ENCODE results near the gene TMEM202. TPM values are rescaled to one million over a fixed set of nuclear protein-coding genes. Genes with fewer than 3 reads are reported as not detected.

The TMEM202 gene
- total and polyA plus RNA-seq, 10 of the 15 experiments (the other 5 are each of a cell fraction or from before 2014, with no cell fraction given): not detected

DNA sequence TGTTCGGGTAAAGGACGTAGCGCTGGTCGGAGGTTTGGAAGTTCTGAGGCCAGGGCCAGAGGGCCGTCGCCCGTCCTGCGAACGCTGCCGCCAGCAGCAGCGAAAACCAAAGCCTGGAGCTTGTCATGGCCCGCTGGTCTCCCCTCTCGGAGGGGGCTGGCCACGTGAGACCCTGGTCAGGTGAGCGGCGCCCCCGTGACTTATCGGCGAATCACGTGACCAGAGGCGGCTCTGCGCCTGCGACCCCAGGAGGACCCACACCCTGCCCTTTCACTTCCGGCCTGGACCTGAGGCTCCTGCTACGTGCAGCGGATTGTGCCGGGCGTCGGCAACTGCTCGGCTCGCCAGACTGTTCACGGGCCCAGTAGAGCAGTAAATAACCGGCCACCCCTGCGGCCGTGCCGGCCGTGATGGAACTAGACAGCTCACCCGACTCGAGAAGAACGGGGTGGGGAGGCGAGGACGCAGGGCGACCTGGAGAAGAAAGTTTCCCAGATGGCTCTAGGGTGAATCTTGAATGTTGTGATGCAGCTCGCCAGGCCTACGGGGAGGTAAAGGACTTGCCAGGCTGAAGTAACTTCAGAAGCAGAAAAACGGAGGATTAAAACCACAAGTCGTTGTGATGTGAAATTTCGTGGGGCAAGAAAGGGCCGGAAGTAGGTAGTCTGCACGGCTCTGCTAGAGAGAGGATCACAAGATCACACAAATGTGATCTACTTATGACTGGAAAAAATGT lies 22.1 kb upstream of the TMEM202 start, which contains the start of gene HEXA (continued):
- TF ChIP-seq, protein P1, sequence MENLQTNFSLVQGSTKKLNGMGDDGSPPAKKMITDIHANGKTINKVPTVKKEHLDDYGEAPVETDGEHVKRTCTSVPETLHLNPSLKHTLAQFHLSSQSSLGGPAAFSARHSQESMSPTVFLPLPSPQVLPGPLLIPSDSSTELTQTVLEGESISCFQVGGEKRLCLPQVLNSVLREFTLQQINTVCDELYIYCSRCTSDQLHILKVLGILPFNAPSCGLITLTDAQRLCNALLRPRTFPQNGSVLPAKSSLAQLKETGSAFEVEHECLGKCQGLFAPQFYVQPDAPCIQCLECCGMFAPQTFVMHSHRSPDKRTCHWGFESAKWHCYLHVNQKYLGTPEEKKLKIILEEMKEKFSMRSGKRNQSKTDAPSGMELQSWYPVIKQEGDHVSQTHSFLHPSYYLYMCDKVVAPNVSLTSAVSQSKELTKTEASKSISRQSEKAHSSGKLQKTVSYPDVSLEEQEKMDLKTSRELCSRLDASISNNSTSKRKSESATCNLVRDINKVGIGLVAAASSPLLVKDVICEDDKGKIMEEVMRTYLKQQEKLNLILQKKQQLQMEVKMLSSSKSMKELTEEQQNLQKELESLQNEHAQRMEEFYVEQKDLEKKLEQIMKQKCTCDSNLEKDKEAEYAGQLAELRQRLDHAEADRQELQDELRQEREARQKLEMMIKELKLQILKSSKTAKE (IDR thresholded peaks at IDR 0.05; ENCODE audit: low read depth, poor library complexity, severe bottlenecking): peak; percentile 44
- no peak for TF ChIP-seq SUZ12 (IDR thresholded peaks at IDR 0.05; ENCODE audit: unreplicated experiment)
- peak; percentile 61; the same call in 1 of the 2 replicates for TF ChIP-seq BCL11A (IDR thresholded peaks at IDR 0.05; ENCODE audit: low read depth, low read length)
- peak; percentile 92 to 98 for TF ChIP-seq BHLHE40 (IDR thresholded peaks at IDR 0.05; ENCODE audit: borderline replicate concordance in 1 of 2, low read depth in 2 of 2, low read length in 1 of 2)
- no peak for TF ChIP-seq SUPT20H (IDR thresholded peaks at IDR 0.05; ENCODE audit: borderline replicate concordance, control insufficient read depth, low read depth, low read length)
- TF ChIP-seq, protein P2, sequence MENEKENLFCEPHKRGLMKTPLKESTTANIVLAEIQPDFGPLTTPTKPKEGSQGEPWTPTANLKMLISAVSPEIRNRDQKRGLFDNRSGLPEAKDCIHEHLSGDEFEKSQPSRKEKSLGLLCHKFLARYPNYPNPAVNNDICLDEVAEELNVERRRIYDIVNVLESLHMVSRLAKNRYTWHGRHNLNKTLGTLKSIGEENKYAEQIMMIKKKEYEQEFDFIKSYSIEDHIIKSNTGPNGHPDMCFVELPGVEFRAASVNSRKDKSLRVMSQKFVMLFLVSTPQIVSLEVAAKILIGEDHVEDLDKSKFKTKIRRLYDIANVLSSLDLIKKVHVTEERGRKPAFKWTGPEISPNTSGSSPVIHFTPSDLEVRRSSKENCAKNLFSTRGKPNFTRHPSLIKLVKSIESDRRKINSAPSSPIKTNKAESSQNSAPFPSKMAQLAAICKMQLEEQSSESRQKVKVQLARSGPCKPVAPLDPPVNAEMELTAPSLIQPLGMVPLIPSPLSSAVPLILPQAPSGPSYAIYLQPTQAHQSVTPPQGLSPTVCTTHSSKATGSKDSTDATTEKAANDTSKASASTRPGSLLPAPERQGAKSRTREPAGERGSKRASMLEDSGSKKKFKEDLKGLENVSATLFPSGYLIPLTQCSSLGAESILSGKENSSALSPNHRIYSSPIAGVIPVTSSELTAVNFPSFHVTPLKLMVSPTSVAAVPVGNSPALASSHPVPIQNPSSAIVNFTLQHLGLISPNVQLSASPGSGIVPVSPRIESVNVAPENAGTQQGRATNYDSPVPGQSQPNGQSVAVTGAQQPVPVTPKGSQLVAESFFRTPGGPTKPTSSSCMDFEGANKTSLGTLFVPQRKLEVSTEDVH (IDR thresholded peaks at IDR 0.05; ENCODE audit: low read depth, partially characterized antibody): no peak
- TF ChIP-seq NR2C1 (IDR thresholded peaks at IDR 0.05): peak; percentile 89
- peak; percentile 88 for TF ChIP-seq YY1 (IDR thresholded peaks at IDR 0.05; ENCODE audit: low read depth, low read length)
- no peak for TF ChIP-seq NFXL1 (IDR thresholded peaks at IDR 0.05; ENCODE audit: borderline replicate concordance)
- TF ChIP-seq, protein P3, sequence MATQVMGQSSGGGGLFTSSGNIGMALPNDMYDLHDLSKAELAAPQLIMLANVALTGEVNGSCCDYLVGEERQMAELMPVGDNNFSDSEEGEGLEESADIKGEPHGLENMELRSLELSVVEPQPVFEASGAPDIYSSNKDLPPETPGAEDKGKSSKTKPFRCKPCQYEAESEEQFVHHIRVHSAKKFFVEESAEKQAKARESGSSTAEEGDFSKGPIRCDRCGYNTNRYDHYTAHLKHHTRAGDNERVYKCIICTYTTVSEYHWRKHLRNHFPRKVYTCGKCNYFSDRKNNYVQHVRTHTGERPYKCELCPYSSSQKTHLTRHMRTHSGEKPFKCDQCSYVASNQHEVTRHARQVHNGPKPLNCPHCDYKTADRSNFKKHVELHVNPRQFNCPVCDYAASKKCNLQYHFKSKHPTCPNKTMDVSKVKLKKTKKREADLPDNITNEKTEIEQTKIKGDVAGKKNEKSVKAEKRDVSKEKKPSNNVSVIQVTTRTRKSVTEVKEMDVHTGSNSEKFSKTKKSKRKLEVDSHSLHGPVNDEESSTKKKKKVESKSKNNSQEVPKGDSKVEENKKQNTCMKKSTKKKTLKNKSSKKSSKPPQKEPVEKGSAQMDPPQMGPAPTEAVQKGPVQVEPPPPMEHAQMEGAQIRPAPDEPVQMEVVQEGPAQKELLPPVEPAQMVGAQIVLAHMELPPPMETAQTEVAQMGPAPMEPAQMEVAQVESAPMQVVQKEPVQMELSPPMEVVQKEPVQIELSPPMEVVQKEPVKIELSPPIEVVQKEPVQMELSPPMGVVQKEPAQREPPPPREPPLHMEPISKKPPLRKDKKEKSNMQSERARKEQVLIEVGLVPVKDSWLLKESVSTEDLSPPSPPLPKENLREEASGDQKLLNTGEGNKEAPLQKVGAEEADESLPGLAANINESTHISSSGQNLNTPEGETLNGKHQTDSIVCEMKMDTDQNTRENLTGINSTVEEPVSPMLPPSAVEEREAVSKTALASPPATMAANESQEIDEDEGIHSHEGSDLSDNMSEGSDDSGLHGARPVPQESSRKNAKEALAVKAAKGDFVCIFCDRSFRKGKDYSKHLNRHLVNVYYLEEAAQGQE (IDR thresholded peaks at IDR 0.05; ENCODE audit: low read depth, low read length): 0 out of 2 replicates have a peak, but pooled peaks have one; percentile 42
- TF ChIP-seq SPI1 (IDR thresholded peaks at IDR 0.05; ENCODE audit: borderline replicate concordance, insufficient read depth, low read depth, low read length): peak; percentile 46; the same call in 1 of the 2 replicates
- peak; percentile 84 for TF ChIP-seq DPF2 (IDR thresholded peaks at IDR 0.05)
- TF ChIP-seq MEF2B (IDR thresholded peaks at IDR 0.05; ENCODE audit: partially characterized antibody, poor library complexity, severe bottlenecking): peak; percentile 86
- TF ChIP-seq NFYA (IDR thresholded peaks at IDR 0.05; ENCODE audit: borderline replicate concordance, low read depth, low read length): no peak
- peak; percentile 100 for TF ChIP-seq RAD51 (IDR thresholded peaks at IDR 0.05)
- peak; percentile 80 for TF ChIP-seq SREBF1 (IDR thresholded peaks at IDR 0.05; ENCODE audit: low read length)
- TF ChIP-seq RFX5 (IDR thresholded peaks at IDR 0.05; ENCODE audit: low read depth, low read length): no peak
- TF ChIP-seq, protein P4, sequence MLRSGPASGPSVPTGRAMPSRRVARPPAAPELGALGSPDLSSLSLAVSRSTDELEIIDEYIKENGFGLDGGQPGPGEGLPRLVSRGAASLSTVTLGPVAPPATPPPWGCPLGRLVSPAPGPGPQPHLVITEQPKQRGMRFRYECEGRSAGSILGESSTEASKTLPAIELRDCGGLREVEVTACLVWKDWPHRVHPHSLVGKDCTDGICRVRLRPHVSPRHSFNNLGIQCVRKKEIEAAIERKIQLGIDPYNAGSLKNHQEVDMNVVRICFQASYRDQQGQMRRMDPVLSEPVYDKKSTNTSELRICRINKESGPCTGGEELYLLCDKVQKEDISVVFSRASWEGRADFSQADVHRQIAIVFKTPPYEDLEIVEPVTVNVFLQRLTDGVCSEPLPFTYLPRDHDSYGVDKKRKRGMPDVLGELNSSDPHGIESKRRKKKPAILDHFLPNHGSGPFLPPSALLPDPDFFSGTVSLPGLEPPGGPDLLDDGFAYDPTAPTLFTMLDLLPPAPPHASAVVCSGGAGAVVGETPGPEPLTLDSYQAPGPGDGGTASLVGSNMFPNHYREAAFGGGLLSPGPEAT (IDR thresholded peaks at IDR 0.05; ENCODE audit: low read depth): peak; percentile 100
- TF ChIP-seq CBX5 (IDR thresholded peaks at IDR 0.05; ENCODE audit: low read depth): no peak

Measured in GM12878 (cell line).